HCT116 (cell line): Measurements from ENCODE around the gene TTC39C. TPM values are rescaled to one million over a fixed set of nuclear protein-coding genes. Genes with fewer than 3 reads are reported as not detected.

Experiments used
- ATAC-seq: fragments of 200-7000 bp; cut with Tn5 transposase; 2 replicates; pipeline ENCODE4 v1.9.1; 2020; ENCODE audit warnings: mild to moderate bottlenecking, moderate library complexity
- BruUV-seq: library from RNA; stranded (reverse); fragments of 400-500 nt; replicated peaks from 2 replicates; lab custom pipeline; 2021; lab: Mats Ljungman, UMichigan
- CTCF ChIA-PET: fragments of 300-600 bp; sonication (Branson Sonifier 250); formaldehyde crosslinking; loops from one replicate; lab custom pipeline; 2021; ENCODE audit warnings: antibody characterized with exemption; lab: Charles Lee
- POLR2A ChIA-PET: fragments of 300-600, 350-600 bp; sonication (Branson Sonifier 250); formaldehyde crosslinking; loops from one replicate; lab custom pipeline; 2021; ENCODE audit warnings: antibody characterized with exemption; lab: Charles Lee
- RAD21 ChIA-PET, 2 experiments: fragments of 300-600 bp; sonication (Branson Sonifier 250); formaldehyde crosslinking; loops; one replicate each; lab custom pipeline; 2023; ENCODE audit warnings: low total read pairs in 2 of 2; ENCODE audit not compliant: uncharacterized antibody in 2 of 2, unreplicated experiment in 2 of 2, low non-redundant PET in 1 of 2; lab: Charles Lee
- DNase-seq: peaks from one replicate; pipeline ENCODE4 v3.0.0-alpha.2; 2010; ENCODE audit warnings: low read depth, low spot score
- H2AFZ ChIP-seq: fragments of 200-600 bp; shearing (Covaris generic), sonication (generic); 2 replicates; pipeline ENCODE4 v1.6.1; 2017; ENCODE audit warnings: low read depth, mixed run types, mixed read lengths, antibody characterized with exemption, low read length; ENCODE audit not compliant: poor library complexity, severe bottlenecking
- H3K27ac ChIP-seq: 2 replicates; pipeline ENCODE4 v1.5.1; 2012; ENCODE audit warnings: low read depth, low read length
- H3K27me3 ChIP-seq: fragments of 200-600 bp; sonication (generic); 2 replicates; pipeline ENCODE4 v1.6.1; 2016; ENCODE audit warnings: mixed run types, low read length, mixed read lengths; ENCODE audit not compliant: insufficient read depth
- H3K36me3 ChIP-seq, 2 experiments: fragments of 200-500 bp in 1 of 2; fragments of 200-600 bp in 1 of 2; sonication (Bioruptor generic) in 1 of 2; sonication (generic) in 1 of 2; 2 replicates each; pipeline versions ENCODE4 v1.5.1 to v1.6.1; 2014 to 2016; ENCODE audit warnings: low read length in 2 of 2, inconsistent platforms in 1 of 2, mixed read lengths in 1 of 2, mixed run types in 1 of 2; ENCODE audit not compliant: insufficient read depth in 2 of 2, control insufficient read depth in 1 of 2
- H3K4me1 ChIP-seq, 2 experiments: fragments of 200-600 bp in 1 of 2; sonication (generic) in 1 of 2; 2 replicates each; pipeline versions ENCODE4 v1.5.1 to v1.6.1; 2012 to 2017; ENCODE audit warnings: low read length in 2 of 2, inconsistent platforms in 1 of 2, mild to moderate bottlenecking in 1 of 2, mixed read lengths in 1 of 2, mixed run types in 1 of 2, moderate library complexity in 1 of 2; ENCODE audit not compliant: insufficient read depth in 2 of 2, control insufficient read depth in 1 of 2
- H3K4me2 ChIP-seq: fragments of 200-600 bp; sonication (generic); 2 replicates; pipeline ENCODE4 v1.6.1; 2017; ENCODE audit warnings: mixed run types, low read length, mixed read lengths
- H3K4me3 ChIP-seq, 2 experiments: fragments of 200-600 bp in 1 of 2; sonication (generic) in 1 of 2; replicated peaks in 1 of 2; 2 replicates each; pipeline ENCODE4 v1.5.1; 2011 to 2016; ENCODE audit warnings: low read length in 2 of 2, control low read depth in 1 of 2, low read depth in 1 of 2, mild to moderate bottlenecking in 1 of 2, mixed read lengths in 1 of 2, mixed run types in 1 of 2
- H3K79me2 ChIP-seq: fragments of 200-600 bp; sonication (generic); 2 replicates; pipeline ENCODE4 v1.6.1; 2017; ENCODE audit warnings: mild to moderate bottlenecking, mixed run types, low read length, moderate library complexity, mixed read lengths; ENCODE audit not compliant: insufficient read depth
- H3K9ac ChIP-seq: fragments of 200-600 bp; sonication (generic); 2 replicates; pipeline ENCODE4 v1.6.1; 2016; ENCODE audit warnings: low read length, mixed read lengths
- H3K9me2 ChIP-seq: fragments of 200-600 bp; sonication (generic), shearing (Covaris generic); 2 replicates; pipeline ENCODE4 v1.6.1; 2017; ENCODE audit warnings: mixed run types, mild to moderate bottlenecking, moderate library complexity; ENCODE audit not compliant: insufficient read depth
- H3K9me3 ChIP-seq, 2 experiments: fragments of 200-500 bp in 1 of 2; fragments of 200-600 bp in 1 of 2; sonication (Bioruptor generic) in 1 of 2; sonication (generic) in 1 of 2; 2 replicates each; pipeline ENCODE4 v1.6.1; 2014 to 2017; ENCODE audit warnings: low read length in 2 of 2, mixed read lengths in 2 of 2, inconsistent platforms in 1 of 2, low read depth in 1 of 2, mild to moderate bottlenecking in 1 of 2, mixed run types in 1 of 2, moderate library complexity in 1 of 2; ENCODE audit not compliant: control insufficient read depth in 1 of 2, insufficient read depth in 1 of 2
- H4K20me1 ChIP-seq: fragments of 200-600 bp; sonication (generic), shearing (Covaris generic); 2 replicates; pipeline ENCODE4 v1.6.1; 2017; ENCODE audit warnings: mixed run types, mild to moderate bottlenecking, moderate library complexity; ENCODE audit not compliant: insufficient read depth
- CBX3 ChIP-seq: IDR thresholded peaks from 2 replicates; pipeline ENCODE4 v1.6.1; 2012; ENCODE audit warnings: low read depth
- CEBPB ChIP-seq: IDR thresholded peaks from 2 replicates; pipeline ENCODE4 v1.6.1; 2012; ENCODE audit warnings: low read depth
- EZH2phosphoT487 ChIP-seq: fragments of 200-600 bp; IDR thresholded peaks from 2 replicates; pipeline ENCODE4 v1.6.1; 2018; ENCODE audit warnings: antibody characterized with exemption, borderline replicate concordance
- FOSL1 ChIP-seq: IDR thresholded peaks from 2 replicates; pipeline ENCODE4 v1.6.1; 2012; ENCODE audit warnings: low read depth
- SIN3A ChIP-seq: IDR thresholded peaks from 2 replicates; pipeline ENCODE4 v1.6.1; 2012; ENCODE audit warnings: low read depth
- ZNF274 ChIP-seq: fragments of 200-500 bp; sonication (Bioruptor generic); IDR thresholded peaks from 2 replicates; pipeline ENCODE4 v1.6.1; 2014; ENCODE audit warnings: mild to moderate bottlenecking, low read depth, low read length, inconsistent platforms
- intact Hi-C: fragments of 100-400 bp; cut with micrococcal nuclease; formaldehyde crosslinking; loops from 2 replicates; pipeline ENCODE4 v1.10.0; 2022
- total RNA-seq: library from RNA; stranded (reverse); gene quantifications from one replicate; pipeline ENCODE4 v1.2.1, GENCODE V29; 2021; ENCODE audit not compliant: unreplicated experiment
- TF ChIP-seq, protein P1 (sequence below), 3 experiments: fragments of 200-600 bp in 1 of 3; sonication (generic) in 1 of 3; IDR thresholded peaks in 2 of 3; conservative IDR thresholded peaks in 1 of 3; 2 replicates each; pipeline ENCODE4 v1.5.1; 2012 to 2017; ENCODE audit warnings: low read depth in 2 of 3, low read length in 2 of 3, antibody characterized with exemption in 1 of 3, borderline replicate concordance in 1 of 3, control low read depth in 1 of 3, mild to moderate bottlenecking in 1 of 3, mixed read lengths in 1 of 3, mixed run types in 1 of 3, moderate library complexity in 1 of 3; ENCODE audit not compliant: insufficient read depth in 1 of 3
- TF ChIP-seq, protein P2 (sequence below): IDR thresholded peaks from 2 replicates; pipeline ENCODE4 v1.6.1; 2011; ENCODE audit warnings: mild to moderate bottlenecking, low read length, moderate library complexity; ENCODE audit not compliant: insufficient replicate concordance; ENCODE audit errors: extremely low read depth

Gene TTC39C
- total RNA-seq, 1 experiment from 2014 or later: 24.8 TPM

DNA sequence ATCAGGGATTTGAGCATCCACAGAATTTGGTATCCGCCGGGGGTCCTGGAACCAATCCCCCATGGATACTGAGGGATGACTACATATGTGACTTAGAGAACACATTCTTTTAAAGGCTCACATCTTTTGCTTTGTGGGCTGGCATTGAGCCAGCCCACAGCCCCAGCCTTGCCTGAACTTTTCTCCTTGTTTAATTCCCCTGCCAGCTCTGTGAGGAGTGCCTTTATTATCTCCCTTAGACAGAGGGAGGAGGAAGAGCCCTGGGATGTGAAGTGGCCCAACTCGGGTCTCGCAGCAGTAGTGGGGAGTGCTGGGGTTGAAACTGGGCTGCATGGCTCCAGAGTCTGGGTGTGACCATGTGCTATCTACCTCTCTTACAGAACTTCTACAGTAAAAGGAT, 7.6 kb downstream of the TTC39C start:
- DNase-seq (no peak), ATAC-seq (no peak)
- Histone ChIP-seq H3K9me2 (no peaks in the 10 kb centered on the region), H3K27me3 (no peaks in the 10 kb centered on the region), H3K9me3 (no peaks in the 10 kb centered on the region), H3K36me3 (0 out of 4 replicates have a peak, but pooled peaks cover 0 to 2% of the 10 kb centered on the region in 2 experiments), H3K4me2 (no peak overlapping the region), H4K20me1 (no peaks in the 10 kb centered on the region), H2AFZ (no peak overlapping the region), H3K4me3 (no peak overlapping the region), H3K79me2 (peaks cover 45% of the 10 kb centered on the region), H3K9ac (no peak overlapping the region), H3K4me1 (peaks cover 7 to 20% of the 10 kb centered on the region in 2 experiments; a peak in 2 of 4 replicates), H3K27ac (no peak overlapping the region)
- ChIA-PET POLR2A (no interaction called here), RAD21 (no interaction called here), CTCF (no interaction called here)
- intact Hi-C loops: loop anchor here (10.0 kb wide), 1 partner anchor 53 kb away; no protein-coding TSS in a partner anchor
- no TSS peak for BruUV-seq
- TF ChIP-seq SIN3A (no peak), EZH2phosphoT487 (no peak), ZNF274 (no peak), CEBPB (no peak), CBX3 (no peak), FOSL1 (no peak)
- TF ChIP-seq, protein P1, sequence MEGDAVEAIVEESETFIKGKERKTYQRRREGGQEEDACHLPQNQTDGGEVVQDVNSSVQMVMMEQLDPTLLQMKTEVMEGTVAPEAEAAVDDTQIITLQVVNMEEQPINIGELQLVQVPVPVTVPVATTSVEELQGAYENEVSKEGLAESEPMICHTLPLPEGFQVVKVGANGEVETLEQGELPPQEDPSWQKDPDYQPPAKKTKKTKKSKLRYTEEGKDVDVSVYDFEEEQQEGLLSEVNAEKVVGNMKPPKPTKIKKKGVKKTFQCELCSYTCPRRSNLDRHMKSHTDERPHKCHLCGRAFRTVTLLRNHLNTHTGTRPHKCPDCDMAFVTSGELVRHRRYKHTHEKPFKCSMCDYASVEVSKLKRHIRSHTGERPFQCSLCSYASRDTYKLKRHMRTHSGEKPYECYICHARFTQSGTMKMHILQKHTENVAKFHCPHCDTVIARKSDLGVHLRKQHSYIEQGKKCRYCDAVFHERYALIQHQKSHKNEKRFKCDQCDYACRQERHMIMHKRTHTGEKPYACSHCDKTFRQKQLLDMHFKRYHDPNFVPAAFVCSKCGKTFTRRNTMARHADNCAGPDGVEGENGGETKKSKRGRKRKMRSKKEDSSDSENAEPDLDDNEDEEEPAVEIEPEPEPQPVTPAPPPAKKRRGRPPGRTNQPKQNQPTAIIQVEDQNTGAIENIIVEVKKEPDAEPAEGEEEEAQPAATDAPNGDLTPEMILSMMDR (IDR thresholded peaks at IDR 0.05 in 2 of 3, conservative IDR thresholded peaks at IDR 0.05 in 1 of 3; ENCODE audit: borderline replicate concordance in 1 of 3, insufficient read depth in 1 of 3, low read depth in 2 of 3, low read length in 2 of 3): no peak

DNA sequence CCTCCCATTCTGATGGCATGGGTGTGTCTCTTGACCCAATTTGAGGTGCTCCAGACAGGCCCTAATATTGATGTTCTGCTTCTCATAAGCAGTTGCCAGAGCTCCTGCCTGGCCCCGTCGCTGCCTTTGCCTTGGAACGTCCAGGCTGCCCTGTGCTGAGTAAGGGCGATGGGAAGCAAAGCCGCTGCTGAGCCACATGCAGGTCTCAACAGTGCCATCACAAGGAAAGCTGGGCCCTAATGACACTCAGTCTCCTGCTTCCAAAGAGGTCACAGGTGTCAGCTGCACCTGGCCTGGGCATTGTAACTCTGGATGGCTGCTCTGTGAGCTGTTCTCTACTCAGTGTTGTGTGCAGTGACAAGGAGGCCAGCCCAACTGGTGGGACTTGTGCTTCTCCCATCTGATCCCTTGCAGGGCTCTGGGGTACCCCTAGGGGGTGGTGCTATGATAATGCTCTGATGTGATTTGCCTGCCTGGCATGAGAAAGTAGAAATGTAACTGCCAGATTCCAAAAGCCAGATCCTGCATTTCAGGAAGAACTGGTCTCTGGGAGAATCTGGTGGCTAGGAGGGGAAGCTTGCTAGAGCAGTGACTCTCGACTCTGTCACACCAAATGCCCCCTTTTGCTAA, 8.7 kb downstream of the TTC39C start:
- ChIA-PET CTCF (no interaction called here), RAD21 (no interaction called here), POLR2A (no interaction called here)
- intact Hi-C loops: loop anchor here (10.0 kb wide), 1 partner anchor 52 kb away; no protein-coding TSS in a partner anchor
- Histone ChIP-seq H3K4me2 (peak overlapping the region; percentile 1; the same call in 1 of the 2 replicates), H3K27ac (no peak overlapping the region), H3K9ac (no peak overlapping the region), H3K9me2 (no peaks in the 10 kb centered on the region), H3K79me2 (peaks cover 40% of the 10 kb centered on the region), H3K4me1 (peaks cover 9 to 23% of the 10 kb centered on the region in 2 experiments; a peak in 2 of 4 replicates), H3K36me3 (0 out of 4 replicates have a peak, but pooled peaks cover 0 to 2% of the 10 kb centered on the region in 2 experiments), H2AFZ (no peak overlapping the region), H3K27me3 (no peaks in the 10 kb centered on the region), H3K9me3 (no peaks in the 10 kb centered on the region), H3K4me3 (no peak overlapping the region), H4K20me1 (no peaks in the 10 kb centered on the region)
- ATAC-seq (peak; percentile 68), DNase-seq (no peak)
- no TSS peak for BruUV-seq
- TF ChIP-seq FOSL1: no peak
- TF ChIP-seq, protein P1 (IDR thresholded peaks at IDR 0.05 in 2 of 3, conservative IDR thresholded peaks at IDR 0.05 in 1 of 3; ENCODE audit: borderline replicate concordance in 1 of 3, insufficient read depth in 1 of 3, low read depth in 2 of 3, low read length in 2 of 3): peak in 2 of 3 experiments; percentile 32 to 35; a peak in 4 of 6 replicates
- TF ChIP-seq, protein P2, sequence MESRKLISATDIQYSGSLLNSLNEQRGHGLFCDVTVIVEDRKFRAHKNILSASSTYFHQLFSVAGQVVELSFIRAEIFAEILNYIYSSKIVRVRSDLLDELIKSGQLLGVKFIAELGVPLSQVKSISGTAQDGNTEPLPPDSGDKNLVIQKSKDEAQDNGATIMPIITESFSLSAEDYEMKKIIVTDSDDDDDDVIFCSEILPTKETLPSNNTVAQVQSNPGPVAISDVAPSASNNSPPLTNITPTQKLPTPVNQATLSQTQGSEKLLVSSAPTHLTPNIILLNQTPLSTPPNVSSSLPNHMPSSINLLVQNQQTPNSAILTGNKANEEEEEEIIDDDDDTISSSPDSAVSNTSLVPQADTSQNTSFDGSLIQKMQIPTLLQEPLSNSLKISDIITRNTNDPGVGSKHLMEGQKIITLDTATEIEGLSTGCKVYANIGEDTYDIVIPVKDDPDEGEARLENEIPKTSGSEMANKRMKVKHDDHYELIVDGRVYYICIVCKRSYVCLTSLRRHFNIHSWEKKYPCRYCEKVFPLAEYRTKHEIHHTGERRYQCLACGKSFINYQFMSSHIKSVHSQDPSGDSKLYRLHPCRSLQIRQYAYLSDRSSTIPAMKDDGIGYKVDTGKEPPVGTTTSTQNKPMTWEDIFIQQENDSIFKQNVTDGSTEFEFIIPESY: no peak
